Measurements from ENCODE around the gene CCDC87. TPM values are rescaled to one million over a fixed set of nuclear protein-coding genes. Genes with fewer than 3 reads are reported as not detected.

CCDC87 gene
- total and polyA plus RNA-seq, 9 donors, result 0.13 to 0.60 (median 0.45) TPM

- whole genome bisulfite sequencing, 3 donors, result 86 to 96% (median 89%) methylated on average over 10 of the region's 10 CpGs
- no peaks in the 10 kb centered on the region for H3K27me3 ChIP-seq
- no peaks in the 10 kb centered on the region for H3K36me3 ChIP-seq
- no peak overlapping the region for H3K27ac ChIP-seq
- no peaks in the 10 kb centered on the region for H3K9me3 ChIP-seq
- no peak overlapping the region for H3K4me3 ChIP-seq
- DNase-seq, result no peak
- TF ChIP-seq EP300 (IDR thresholded peaks at IDR 0.05), result no peak
- peaks cover 8% of the 10 kb centered on the region for H3K4me1 ChIP-seq (ENCODE audit: insufficient read depth)
- intact Hi-C loops (cut with DNase I), result no loop called here
These were observed 29.0 kb downstream of the CCDC87 start for GRCh38 chr11:66563832-66564231.

- Histone ChIP-seq H3K9me3 (no peaks in the 10 kb centered on the region), H3K27ac (no peak overlapping the region), H3K27me3 (no peaks in the 10 kb centered on the region), H3K4me1 (ENCODE audit: insufficient read depth) (peaks cover 7% of the 10 kb centered on the region), H3K4me3 (no peak overlapping the region), H3K36me3 (no peaks in the 10 kb centered on the region)
- WGBS, 3 donors, result 81 to 89% (median 87%) methylated on average over 20 of the region's 20 CpGs
- intact Hi-C loops (cut with DNase I), result no loop called here
- no peak for DNase-seq
- TF ChIP-seq CTCF (IDR thresholded peaks at IDR 0.05) (no peak), EP300 (IDR thresholded peaks at IDR 0.05) (no peak), POLR2A (IDR thresholded peaks at IDR 0.05) (no peak)
These were observed 29.8 kb downstream of the CCDC87 start for GRCh38 chr11:66562907-66563583.

- TF ChIP-seq CTCF (IDR thresholded peaks at IDR 0.05) (no peak), EP300 (IDR thresholded peaks at IDR 0.05) (no peak), POLR2A (IDR thresholded peaks at IDR 0.05) (no peak)
- Histone ChIP-seq H3K4me3 (no peak overlapping the region), H3K9me3 (no peaks in the 10 kb centered on the region), H3K27ac (no peak overlapping the region), H3K4me1 (ENCODE audit: insufficient read depth) (peaks cover 3% of the 10 kb centered on the region), H3K36me3 (no peaks in the 10 kb centered on the region), H3K27me3 (no peaks in the 10 kb centered on the region)
- DNase-seq, result no peak
- 73 to 82% (median 79%) methylated on average over 2 of the region's 2 CpGs for WGBS, 3 donors
- intact Hi-C loops (cut with DNase I), result no loop called here
These were observed 30.6 kb downstream of the CCDC87 start for GRCh38 chr11:66562275-66562674.

- Histone ChIP-seq H3K4me3 (no peak overlapping the region), H3K27me3 (no peaks in the 10 kb centered on the region), H3K9me3 (no peaks in the 10 kb centered on the region), H3K27ac (no peak overlapping the region), H3K36me3 (no peaks in the 10 kb centered on the region), H3K4me1 (ENCODE audit: insufficient read depth) (peaks cover 3% of the 10 kb centered on the region)
- TF ChIP-seq POLR2A (IDR thresholded peaks at IDR 0.05) (no peak), CTCF (IDR thresholded peaks at IDR 0.05) (no peak), EP300 (IDR thresholded peaks at IDR 0.05) (no peak)
- intact Hi-C loops (cut with DNase I), result no loop called here
- DNase-seq, result no peak
- 80 to 90% (median 88%) methylated on average over 4 to 9 of the region's 9 CpGs for WGBS, 3 donors
These were observed 31.0 kb downstream of the CCDC87 start for GRCh38 chr11:66561975-66562248.

GRCh38 chr11:66561178-66561974, 31.5 kb downstream of the CCDC87 start:
- TF ChIP-seq EP300 (IDR thresholded peaks at IDR 0.05) (no peak), CTCF (IDR thresholded peaks at IDR 0.05) (no peak), POLR2A (IDR thresholded peaks at IDR 0.05) (no peak)
- no peak for DNase-seq
- no peak overlapping the region for H3K27ac ChIP-seq
- H3K27me3 ChIP-seq, result no peaks in the 10 kb centered on the region
- intact Hi-C loops (cut with DNase I), result no loop called here
- no peaks in the 10 kb centered on the region for H3K9me3 ChIP-seq
- no peaks in the 10 kb centered on the region for H3K36me3 ChIP-seq
- peaks cover 3% of the 10 kb centered on the region for H3K4me1 ChIP-seq (ENCODE audit: insufficient read depth)
- 58 to 67% (median 61%) methylated on average over 13 to 14 of the region's 14 CpGs for WGBS, 3 donors
- H3K4me3 ChIP-seq, result no peak overlapping the region

All from ovary (tissue), 9 donors.